T-helper 9 cell (primary cell): ENCODE results near the gene SULT6B1.
"Not testable (repeated sequence)": the region's sequence is repeated elsewhere in the genome, so short reads cannot be mapped to it uniquely, and the experiment has no call there.

ENCODE experiments used
- DNase-seq: peaks from one replicate; pipeline ENCODE4 v3.0.0-alpha.2; 2020

SULT6B1 gene

GRCh38 chr2:37195862-37196319 is 7.4 kb upstream of the SULT6B1 start:
- DNase-seq = not testable (repeated sequence)

DNA sequence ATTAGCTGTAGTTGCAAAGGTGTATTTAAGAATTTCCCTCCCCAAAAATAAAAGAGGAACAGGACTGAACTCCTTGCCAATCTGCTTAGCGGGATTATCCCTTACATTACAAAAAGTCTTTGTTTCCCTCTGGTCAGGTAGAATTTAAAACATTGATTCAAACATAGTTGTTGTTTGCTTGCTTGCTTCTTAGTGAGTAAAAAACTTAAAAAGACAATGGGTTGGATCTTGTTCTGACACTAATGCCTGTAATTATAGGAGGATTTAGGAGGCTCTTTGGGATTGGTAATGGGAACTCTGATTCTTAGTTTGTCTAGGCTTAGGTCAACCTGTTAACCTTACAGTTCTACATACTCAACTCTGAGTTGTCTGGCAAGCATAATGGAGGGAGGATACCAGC is 4.1 kb upstream of the SULT6B1 start:
- DNase-seq = no peak

DNA sequence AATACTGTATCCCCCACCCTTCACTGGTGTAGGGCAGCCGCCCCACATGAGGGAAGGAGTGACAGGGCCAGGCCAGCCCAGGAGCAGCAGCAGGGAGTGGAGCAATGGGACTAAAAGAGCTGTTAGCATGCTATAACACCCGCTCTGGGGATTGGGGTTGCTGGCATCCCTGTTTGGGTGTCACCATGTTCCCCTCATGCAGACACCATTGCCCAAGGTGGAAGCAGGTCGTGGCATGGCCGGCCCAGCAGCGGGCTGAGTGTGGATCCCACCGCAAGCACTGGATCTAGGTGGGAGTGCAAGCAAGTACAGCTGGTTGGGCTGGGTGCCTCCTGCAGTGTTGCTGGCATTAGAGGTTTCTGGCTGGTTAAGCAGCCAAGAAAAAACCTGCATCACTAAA is 3.3 kb upstream of the SULT6B1 start:
- DNase-seq = no peak

DNA sequence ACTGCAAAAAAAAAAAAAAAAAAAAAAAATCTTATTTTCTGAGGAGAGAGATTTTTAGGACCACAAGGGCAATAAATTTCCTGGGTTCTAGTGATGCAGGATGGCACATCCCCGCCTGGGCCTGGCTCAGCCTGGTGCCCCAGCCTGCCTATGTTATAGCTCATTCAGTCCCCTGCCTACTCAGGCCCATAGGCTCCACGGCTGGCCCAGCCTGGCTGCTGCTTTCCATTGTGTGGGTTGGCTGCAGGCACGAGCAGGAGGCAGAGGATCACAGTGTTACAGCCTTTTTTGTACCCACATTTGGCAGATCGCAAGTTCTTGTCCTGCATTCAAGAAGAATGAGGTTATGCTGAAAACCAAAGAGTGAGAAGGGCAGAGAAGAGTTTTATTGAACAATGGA is 2.8 kb upstream of the SULT6B1 start:
- no peak for DNase-seq

DNA sequence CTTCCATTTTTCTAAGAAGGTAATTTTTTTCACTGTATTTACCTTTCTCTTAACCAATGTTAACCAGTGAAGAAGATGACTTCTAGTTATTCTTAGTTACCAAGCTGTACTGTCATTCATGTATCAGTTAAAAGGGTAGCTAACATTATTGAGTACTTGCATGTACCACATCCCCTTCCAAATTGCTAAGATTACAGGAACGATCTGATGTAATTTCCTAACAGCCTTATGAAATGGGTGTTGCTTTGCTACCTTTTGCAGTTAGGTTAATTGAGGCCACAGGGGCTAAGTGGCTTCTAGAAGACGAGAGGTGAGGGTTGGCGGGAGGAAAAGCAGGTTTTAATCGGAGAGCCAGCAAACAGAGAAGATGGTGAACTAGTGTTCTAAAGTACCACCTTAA is 1.8 kb upstream of the SULT6B1 start:
- no peak for DNase-seq

DNA sequence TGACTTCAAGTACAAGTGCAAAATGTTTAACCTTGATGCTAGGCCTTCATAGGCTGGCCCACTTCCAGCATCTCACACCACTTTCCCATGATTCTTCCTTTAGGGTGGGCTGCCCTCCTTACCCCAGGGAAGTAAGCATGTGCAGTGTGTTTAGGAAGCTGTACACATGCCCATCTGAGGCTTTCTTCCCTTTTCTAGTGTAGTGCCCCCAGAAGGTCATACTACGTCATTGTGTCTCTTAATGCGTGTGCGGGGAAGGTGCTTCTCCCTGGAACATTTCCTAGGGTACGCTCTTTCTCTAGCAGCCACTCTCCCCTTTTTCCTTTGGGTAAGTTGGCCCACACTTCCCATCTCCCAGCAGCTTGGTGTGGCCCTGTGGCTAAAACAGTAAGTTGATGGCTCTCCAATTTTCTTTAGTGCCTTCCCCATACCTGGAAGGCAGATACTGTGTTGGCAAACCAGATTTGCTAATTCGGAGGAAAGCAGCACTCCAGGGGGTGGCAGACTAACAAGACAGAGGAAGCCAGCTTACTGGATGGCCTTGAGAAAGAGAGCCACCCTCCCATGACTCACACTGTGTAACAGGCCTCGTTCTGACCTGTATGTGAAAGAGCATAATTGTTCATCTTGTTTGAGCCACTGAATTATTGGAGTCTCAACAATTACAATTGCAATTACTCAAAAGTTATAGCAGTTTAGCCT is 1.1 kb upstream of the SULT6B1 start:
- no peak for DNase-seq

GRCh38 chr2:37181726-37182684 is 6.5 kb downstream of the SULT6B1 start:
- no peak for DNase-seq

DNA sequence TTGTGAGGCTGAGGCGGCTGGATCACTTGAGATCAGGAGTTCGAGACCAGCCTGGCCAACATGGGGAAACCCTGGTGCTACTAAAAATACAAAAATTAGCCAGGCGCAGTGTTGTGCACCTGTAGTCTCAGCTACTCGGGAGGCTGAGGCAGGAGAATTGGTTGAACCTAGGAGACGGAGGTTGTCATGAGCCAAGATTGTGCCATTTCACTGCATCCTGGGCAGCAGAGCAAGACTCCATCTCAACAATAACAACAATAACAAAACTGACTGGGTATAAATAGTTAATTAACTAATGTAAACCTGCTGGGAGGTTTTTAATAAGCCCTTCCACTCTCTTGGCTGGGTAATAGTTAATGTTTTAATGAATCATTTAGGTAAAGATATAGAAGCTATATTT is 7.8 kb downstream of the SULT6B1 start:
- DNase-seq = no peak

DNA sequence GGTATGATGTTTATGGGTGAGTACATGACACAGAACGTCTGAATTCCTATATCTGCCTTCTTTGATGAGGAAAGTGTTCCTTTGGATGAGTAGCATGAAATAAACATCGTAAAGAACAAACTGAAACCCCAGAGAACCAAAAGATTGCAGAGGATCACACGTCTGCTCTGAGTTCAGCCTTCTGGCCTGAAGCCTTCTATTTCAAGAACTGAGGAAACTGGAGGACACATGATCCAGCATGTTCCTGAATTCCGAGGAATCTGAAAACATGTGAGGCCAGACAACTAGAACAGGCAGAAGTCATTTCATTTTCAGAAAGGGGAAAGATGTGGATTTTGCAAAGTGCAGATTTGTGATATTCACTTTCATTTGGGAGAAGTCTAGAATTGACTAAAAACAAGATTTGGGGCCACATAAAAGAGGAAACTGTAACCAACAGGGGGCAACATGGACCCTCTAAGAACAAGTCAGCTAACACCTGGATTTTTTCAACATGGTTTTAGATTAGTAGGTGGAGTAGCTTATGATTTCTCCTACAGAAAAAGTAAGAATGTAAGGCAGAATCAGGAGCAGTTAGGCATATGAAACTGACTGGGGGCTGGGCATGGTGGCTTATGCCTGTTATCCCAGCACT is 8.3 kb downstream of the SULT6B1 start:
- DNase-seq = no peak

- no peak for DNase-seq
Observed at GRCh38 chr2:37173741-37174140, 14.7 kb downstream of the SULT6B1 start.

DNA sequence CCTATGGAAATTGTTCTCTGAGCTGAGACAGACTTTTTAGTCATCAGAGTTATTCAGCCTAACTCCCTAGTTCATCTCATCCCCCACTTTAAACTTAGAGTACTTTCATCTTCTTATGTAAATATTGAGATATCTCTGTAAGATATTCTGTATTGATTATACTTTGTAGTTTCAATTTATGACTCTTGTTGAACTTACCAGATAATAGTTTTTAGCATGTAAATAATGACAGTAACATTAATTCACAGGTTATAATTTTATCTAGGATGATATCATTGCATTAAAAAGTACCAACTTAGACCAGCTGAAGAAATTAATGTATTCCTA is 16.9 kb downstream of the SULT6B1 start:
- no peak for DNase-seq

GRCh38 chr2:37168217-37168981 is 20.1 kb downstream of the SULT6B1 start:
- no peak for DNase-seq

GRCh38 chr2:37167636-37168180 is 20.8 kb downstream of the SULT6B1 start:
- no peak for DNase-seq

GRCh38 chr2:37164757-37165156 is 23.7 kb downstream of the SULT6B1 start:
- DNase-seq = no peak

DNA sequence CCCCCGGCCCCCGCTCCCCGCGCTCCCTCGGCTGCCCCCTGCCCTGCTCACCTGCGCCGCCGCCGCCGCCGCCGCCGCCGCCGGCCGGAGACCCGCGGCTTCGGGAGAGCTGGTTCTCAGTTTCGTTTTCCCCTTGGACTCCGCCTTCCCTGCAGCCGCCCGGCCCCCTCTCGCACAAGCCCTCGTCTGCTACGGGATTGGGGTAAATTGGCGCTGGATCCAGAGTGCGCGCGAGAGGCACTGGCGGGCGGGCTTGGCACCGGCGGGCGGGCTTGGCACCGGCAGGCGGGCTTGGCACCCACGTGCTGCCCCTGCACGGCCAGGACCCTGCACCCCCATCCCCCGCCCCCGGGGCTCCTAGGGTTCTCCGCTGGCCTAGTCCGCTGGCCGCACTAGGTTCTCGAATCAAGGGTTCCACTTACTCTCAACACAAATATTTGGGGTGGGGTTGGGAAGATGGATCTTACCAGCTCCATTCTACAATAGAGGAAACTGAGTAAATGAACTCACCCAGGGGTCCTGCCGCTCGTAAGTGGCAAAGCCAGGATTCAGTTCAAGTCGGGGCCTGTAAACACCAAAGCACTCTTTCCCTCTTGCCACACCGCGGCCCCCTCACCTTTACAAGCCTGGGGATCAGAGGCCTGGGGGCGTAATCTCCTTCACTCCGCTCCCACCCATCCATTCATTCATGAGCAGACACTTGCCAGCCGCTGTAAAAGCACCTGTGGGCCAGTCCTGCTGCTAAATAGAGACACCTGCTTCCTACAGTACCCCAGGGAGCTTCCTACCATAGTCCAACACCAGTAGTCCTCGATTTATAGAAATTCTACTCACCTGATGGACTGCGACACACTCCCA is 31.4 kb downstream of the SULT6B1 start, which contains the start of gene EIF2AK2:
EIF2AK2 (minus strand) TSS at position 124 of the 858 bp plus-strand sequence. CDS start 9,174 bp downstream, outside the sequence.
- peak; percentile 82 for DNase-seq

- DNase-seq = no peak
Observed at GRCh38 chr2:37156071-37156856, 32.2 kb downstream of the SULT6B1 start.

GRCh38 chr2:37154785-37155184 is 33.7 kb downstream of the SULT6B1 start:
- no peak for DNase-seq

DNA sequence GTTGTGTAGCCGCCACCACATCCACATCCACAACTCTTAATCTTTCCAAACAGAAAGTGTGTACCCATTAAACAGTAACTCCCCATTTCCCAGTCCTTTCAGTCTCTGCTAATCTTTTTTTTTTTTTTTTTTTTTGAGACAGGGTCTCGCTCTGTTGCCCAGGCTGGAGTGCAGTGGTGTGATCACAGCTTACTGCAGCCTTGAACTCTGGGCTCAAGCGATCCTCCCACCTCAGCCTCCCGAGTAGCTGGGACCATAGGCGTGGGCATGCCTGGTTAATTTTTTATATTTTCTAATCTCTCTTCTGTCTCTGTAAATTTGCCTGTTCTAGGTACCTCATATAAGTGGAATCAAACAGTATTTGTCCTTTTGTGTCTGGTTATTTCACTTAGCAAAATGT is 35.2 kb downstream of the SULT6B1 start:
- DNase-seq = no peak

DNA sequence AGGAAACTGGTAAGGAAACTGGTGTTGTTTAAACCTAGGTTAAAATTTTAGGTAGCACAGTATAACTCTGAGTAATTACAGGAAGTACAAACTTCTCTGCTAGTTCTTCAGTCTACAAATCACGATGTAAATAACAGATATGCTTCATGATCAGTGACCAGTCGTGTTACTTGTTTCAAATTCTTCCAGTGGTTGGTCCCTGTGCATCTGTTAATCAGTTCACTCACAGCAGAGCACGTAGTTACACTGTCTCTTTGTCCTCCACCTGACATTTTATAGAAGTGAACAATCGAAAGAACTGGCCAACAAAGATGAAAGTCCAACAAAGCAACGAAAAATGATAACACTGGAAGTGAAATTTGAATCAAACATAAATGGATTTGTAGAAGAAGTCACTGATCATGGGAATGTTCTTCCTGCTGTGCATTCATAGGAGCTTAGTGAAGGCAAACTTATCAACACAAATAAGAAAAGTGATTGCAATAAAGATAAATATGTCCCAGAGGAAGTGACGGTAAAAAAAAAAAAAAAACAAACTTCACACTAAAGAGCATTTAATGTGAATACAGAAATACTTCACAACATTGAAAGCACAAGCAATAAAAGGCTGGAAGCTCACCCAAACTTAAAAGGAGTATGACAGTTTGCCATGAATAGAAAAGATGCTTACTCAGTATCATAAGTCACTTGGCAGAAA is 38.7 kb downstream of the SULT6B1 start:
- DNase-seq = no peak

DNA sequence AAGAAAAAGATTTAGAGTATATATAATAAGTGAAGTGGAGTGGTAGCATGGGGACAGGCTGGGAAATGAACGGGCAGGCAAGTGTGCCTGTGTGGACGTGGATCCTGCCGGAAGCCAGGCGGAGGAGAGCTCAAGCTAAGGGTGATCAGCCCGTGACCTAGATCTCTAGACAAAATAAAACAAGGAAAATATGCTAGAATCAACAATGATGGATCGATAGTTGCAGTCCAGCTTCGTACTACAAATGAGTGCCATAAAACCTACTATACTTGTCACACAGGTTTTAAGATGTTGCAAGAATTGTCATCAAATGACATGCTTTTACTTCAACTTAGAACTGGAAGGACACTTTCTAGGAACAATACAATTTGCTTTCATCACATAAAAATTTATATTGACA is 40.1 kb downstream of the SULT6B1 start:
- no peak for DNase-seq
